SKM-1 treated with dmso at 0.1 percent for 144 hours (cell line): ENCODE data around the gene KLF15.

Experiments used
- DNase-seq: peaks from one replicate; lab custom pipeline; 2025; ENCODE audit not compliant: unreplicated experiment; lab: John Stamatoyannopoulos, UW

KLF15 gene

DNA sequence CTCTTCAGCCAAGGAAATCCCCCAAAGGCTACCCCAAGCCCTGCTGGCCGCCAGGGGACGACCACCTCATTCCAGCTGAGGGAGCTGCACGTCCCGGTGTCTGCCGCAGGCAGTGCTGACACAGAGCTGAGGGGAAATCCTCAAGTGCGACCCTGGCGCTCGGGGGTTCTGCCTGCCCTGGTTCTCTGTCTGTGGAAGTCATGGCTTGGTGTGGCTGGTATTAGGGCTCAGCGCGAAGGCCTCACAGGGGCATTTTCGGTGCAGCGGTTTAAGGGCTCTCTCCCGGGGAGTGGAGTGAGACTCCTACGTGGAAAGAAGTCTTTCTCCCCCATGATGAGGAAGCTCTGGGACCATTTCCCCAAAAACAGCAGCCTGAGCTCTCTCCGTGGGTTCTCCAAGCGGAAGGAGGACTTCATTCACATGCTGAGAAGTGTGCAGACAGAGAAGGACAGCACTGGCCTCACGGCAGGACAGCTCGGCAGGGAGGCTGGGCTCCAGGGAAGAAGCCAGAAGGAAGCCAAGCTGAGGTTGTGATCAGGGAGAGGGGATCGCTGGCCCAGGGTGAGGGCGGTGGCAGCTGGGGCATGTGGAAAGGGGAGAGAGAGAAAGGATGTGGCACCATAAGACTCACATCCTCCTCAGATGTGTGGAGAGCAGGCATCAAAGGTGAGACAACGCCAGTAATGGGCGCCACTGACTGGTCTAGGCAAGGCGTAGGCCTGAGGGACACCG is 48.6 kb downstream of the KLF15 start:
- DNase-seq = no peak

DNA sequence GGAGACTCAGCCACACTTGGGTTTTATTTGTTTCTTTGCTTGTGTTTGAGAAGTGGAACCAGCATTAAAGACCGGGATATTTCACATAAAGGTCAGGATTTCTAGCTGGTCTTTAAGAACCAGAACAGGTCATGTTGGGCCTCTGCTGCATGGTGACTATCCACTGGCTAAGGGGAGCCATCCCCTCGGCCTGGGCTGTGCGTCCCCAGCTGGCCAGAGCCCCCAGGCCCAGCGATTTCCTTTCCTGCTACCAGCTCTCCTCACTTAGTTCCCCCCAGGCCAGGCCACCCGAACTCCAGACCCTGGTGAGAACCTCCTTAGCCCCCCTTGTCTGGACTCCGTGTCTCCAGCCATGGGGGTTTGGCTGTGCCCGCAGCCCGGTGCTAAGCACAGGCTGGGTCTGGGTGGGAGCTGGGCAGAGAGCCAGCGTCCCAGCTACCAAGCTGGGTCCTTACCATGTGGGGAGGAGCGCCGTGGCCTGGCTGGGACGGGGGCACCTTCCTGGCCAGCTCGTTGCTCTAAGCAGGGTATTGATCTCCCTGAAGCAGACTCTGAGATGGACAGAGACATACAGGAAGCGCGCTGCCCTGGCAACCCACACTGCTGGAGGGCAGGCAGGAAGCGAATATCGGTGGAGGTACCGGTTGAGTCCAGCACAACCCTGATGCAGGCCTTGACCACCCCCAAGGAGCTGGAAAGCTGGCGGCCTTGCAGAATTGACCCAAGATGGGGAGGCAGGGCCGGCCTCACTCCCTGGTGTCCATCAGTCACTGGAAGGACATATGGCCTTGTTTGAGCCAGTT is 49.4 kb downstream of the KLF15 start:
- DNase-seq = no peak

DNA sequence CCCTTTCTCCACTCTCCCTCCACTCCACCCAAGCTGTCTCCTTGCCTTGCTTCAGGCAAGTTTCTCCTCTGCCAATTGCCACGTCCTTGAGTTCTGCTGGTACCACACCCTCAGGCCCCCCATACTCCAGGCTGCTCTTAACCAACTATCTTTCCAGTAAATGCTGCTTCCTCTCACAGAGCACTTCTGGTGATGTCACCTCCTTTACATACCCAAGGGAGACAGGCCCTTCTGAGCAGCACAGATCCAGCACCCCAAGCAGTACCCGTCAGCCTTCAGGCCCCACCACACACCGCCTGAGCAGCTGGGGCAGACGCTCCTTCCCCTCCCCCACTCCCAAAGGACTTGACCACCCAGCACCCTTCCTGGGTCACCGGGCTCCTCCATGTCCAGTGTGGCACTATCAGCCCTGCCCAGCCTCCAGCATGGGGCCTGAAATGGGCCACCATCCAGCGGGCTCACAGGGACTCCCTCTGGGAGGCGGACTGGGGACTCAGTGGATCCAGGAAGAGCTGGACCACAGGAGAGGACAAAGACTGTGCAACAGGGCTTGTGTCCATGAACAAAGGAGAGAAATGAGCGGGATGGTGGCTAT is 50.2 kb downstream of the KLF15 start:
- no peak for DNase-seq

DNA sequence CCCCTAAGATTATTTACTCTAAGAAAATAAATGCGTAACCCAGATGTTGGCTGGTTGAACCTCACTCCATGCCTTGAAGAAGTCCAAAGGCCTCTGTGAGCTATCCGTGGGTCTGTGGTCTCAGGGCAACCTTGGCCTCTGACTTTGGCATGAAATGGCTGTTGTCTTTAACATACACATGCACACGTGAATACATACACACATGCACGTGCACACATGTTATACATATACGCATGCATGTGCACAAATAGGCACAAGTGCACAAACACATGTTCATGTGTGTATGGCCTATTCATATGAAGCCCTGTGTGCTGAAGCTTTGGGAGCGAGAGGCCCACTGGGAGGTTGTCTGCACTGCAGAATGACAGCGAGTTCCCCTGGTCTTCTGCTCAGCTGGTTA is 50.8 kb downstream of the KLF15 start:
- DNase-seq = no peak

DNA sequence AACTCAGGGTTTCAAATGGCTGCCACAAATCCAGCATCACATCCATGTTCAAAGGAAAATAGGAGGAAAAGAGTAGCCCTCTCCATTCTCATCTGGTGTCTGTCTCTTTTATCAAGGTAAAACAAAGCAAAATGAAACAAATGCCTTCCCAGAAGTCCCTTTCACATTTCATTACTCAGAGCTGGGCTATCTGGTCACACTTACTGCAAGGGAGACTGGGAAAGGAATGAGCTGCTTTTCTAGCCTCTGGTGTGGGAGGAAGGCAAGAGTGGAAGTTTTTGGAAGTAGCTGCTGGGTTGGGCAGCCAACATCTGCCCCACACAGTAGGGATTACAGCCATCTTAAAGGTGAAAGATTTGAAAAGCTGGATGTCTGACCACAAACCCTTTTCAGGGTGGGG is 51.8 kb downstream of the KLF15 start:
- no peak for DNase-seq

DNA sequence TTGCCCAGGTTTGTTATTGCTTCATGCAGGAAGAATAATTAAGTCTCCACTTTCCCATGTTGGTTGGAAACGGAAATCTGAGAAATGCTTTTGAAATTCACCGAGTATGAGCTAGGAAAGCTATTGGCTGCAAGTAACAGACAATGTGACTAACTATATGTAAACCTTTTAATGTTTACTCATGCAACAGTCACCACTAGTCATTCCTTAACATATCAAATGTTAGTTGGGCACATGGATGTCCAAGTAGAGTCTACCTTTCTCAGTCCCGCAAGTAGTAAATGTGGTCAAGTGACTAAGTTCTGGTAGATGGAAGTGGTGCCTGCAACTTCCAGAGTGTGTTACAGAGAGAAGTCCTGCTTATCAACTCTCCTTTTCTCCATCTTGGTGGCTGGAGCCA is 52.5 kb downstream of the KLF15 start:
- DNase-seq = no peak

DNA sequence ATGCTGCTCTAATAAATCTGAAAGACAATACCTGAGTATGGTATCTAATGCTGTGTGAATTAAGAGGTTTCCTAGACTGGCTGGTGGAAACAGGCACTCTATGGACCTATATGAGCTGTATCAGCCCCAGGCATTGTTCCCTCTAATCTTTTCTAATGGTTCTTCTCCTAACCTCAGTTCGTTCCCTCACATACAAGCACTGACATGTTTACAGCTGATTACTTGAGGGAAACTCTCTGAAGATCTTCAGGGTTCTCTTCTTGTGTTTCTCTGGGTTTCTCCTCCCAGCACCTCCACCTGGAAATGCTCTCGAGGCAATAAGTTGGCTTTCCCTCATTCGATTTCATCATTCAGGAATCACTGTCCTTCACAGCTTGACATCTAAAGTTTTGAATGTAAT is 52.9 kb downstream of the KLF15 start:
- DNase-seq = no peak

DNA sequence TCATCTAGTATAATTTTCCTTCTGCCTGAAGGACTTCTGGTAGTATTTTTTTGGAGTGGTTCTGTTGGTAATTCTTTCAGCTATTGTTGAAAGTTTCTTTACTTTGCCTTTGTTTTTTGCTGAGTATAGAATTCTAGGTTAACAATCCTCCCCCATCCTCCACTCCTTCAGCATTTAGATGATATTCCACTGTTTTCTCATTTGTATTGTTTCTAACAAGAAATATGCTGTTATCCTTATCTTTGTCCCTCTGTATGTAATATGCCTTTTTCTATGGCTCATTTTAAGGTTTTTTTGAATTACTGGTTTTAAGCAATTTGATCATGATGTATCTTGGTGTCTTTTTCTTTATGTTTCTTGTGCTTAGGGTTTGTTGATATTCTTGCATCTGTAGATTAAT is 53.9 kb downstream of the KLF15 start:
- no peak for DNase-seq

DNA sequence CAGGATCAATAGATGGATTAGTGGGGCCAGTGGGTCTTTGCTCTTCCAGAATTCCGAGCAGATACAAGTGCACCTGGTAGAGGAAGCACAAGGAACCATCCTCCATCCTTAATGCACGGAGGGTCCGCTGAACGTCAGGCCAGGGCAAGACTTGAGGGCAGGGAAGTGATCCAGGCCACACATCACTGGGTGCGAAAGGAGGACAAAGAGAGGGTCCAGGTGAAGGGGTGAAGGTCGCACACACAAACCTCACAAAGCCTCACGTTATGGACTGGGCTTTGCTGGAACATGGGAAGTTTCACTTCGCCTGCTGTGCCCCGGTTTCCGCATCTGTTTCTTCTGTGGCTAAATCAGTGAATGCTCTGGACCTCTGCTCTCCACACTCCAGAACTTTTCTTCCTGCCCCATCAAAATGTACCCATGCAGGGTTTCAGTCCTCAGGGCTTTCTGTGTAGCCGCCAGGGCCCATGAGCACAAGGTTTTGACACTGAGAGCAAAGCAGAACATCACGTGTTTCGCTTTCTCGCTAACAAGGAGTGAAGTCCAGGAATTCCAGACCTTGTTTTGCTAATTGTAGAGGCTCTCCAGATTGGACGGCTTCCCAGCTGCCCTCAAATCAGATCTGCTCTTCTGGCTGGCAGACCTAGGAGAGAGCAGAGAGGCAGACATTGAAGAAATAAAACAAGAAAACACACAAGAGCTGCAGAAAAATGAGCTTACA is 56.3 kb downstream of the KLF15 start:
- no peak for DNase-seq

DNA sequence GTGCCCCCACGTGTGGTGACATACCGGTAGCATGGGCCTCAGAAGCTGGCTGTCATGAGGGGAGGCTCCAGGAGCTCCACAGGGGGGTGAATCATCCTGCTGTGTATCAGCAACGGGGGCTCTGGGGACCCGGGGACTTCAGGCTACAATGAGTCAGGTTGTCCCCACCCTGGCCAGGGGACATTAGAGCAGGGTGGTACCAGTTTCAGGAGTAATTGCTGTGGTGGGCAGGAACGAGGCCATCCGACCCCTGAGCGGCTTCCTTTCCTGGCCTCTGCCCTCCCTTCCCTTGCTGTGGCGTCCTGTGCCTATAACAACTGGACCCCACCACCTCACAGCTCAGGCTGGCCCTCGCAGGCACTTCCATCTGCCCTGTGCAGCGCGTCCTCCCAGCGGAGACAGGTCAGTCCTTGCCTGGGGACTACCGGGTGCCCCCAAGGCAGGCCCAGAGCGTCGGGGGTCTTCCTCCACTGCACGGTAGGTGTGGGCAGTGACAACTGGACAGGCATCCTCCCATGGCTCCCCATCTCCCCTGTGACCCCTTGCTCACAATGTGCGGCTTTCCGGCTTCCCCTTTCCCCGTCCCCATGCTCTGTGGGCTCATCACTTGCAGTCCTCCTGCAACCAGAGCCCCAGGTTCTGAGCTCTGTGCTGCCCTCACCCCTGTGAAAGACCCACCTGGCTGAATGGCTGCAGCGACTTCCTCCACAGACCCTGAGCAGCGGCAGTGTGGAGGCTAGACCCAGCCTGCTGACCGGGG is 57.0 kb downstream of the KLF15 start:
- no peak for DNase-seq

DNA sequence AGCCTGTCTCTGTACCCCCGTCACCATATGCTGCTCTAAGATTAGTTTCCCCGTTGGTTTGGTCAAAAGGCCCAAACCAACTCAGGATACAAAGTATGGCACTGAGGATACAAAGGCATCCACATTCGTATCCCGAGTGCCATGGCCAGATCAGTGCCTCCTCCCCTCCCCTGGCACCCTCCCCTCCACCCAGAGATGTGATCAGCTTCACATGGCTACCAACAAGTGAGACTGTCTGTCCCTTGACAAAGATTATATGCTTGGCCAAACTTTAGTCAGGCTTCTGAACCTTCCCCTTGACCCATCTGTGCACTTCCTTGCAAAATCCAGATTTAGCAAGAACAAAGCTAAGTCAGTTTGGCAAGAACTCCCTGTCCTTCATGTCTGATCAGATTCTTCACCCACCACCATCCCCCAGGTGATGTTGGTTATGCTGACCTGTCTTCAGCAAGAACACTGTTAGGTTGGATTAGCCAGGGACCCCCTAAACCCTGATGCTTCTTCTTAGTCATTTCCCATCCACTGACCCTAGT is 61.7 kb downstream of the KLF15 start:
- DNase-seq = peak; percentile 45

DNA sequence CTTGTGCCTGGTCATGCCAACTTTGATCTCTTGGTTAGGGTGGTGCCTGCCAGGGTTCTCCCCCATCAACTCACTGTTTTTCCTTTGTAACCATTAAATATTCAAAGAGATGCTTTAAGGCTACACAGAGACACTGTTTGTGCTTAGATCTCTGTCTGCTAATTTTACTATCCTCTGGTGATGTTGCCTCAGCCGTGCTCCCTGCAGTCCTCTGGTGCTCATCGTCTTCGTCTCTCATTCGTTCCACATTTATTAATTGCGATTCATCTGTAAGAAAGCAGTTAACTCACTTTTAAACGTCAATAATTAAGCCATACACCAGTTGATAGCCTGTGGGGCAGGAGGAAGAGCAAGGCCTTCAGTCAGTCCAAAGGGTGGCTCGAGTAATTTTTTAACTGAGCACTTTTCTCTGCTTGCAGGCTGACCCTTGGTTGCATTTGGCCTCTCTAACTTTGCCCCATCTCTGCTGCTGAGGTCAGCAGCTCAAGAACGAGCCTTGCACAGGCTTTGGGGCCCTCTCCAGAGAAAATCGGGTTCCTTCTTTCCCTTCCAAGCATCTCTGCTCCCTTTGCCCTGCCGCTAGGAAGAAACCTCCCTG is 62.9 kb downstream of the KLF15 start:
- DNase-seq = no peak

DNA sequence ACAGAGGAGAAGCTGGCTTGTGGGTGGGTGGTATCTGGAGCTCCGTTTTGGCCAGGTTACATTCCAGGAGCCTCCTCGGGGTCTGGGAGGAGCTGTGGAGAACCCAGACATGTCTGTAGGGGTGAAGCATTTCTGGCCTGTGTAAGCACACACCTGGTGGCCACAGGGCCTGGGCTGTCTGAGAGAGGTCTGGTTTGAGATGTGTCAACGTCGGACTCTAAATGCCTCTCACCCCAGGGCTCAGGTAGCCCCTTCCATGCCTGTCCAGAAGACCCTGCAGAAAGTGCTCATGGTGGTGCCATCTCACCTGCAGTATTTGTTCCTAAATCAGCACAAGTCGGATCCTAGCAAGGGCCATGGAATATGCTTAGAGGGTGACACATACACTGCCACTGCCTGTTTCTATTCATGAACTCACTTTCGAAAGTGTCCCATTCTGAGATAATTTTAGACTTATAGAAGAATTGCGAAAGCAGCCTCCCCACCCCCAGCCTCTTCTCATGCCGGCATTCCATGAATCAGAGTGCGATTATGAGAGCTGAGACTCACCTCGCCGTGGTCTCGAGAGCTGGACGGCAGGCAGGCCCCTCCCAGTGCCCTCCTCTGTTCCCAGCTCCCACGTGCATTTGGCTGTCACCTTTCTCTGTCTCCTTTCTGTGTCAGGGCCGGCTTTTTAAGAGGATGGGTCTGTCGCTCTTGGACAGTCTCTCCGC is 63.7 kb downstream of the KLF15 start:
- peak; percentile 39 for DNase-seq
